Measurements from ENCODE around the gene REEP1. TPM values are rescaled to one million over a fixed set of nuclear protein-coding genes. Genes with fewer than 3 reads are reported as not detected.

The REEP1 gene
- total RNA-seq, 1 experiment from 2014 or later = 0.23 TPM

DNA sequence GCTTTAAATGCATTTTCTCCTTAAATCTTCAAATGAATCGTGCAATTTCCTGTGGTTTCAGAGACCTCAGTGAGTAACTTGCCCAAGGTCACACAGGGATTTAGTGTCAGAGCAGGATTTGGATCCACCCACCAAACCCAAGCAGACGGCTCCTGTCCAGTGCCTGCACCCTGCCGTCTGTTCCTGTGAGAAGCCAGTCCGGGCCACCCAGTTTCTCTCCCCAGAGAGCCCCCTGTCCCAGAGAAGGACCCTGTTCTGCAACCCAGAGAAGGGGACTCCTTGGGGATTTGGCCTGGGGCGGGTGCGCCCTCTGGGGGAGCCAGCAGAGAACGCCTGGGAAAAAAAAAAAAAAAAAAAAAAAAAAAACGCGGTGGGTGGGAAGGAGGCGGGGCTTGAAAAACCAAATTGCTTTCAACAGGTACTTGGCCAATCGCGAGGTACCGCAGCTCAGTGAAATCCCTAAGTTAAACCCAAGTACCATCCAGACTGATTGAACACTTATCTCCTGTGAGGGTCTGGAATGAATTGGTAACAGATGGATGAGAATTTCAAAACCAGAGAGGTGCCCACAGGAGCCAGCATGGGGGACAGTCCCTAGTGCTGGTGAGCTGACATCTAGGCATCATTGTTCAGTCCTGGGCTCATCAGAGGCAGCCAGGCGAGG lies 30.9 kb upstream of the REEP1 start:
- TF ChIP-seq POLR2AphosphoS5 (IDR thresholded peaks at IDR 0.05; ENCODE audit: low read depth, low read length) = no peak
- no peak for TF ChIP-seq SIN3A (IDR thresholded peaks at IDR 0.05; ENCODE audit: borderline replicate concordance, insufficient read depth, low read depth, low read length)
- no peak for TF ChIP-seq REST (IDR thresholded peaks at IDR 0.05; ENCODE audit: insufficient read depth in 1 of 2, low read depth in 2 of 2, low read length in 1 of 2)
- TF ChIP-seq, protein P1, sequence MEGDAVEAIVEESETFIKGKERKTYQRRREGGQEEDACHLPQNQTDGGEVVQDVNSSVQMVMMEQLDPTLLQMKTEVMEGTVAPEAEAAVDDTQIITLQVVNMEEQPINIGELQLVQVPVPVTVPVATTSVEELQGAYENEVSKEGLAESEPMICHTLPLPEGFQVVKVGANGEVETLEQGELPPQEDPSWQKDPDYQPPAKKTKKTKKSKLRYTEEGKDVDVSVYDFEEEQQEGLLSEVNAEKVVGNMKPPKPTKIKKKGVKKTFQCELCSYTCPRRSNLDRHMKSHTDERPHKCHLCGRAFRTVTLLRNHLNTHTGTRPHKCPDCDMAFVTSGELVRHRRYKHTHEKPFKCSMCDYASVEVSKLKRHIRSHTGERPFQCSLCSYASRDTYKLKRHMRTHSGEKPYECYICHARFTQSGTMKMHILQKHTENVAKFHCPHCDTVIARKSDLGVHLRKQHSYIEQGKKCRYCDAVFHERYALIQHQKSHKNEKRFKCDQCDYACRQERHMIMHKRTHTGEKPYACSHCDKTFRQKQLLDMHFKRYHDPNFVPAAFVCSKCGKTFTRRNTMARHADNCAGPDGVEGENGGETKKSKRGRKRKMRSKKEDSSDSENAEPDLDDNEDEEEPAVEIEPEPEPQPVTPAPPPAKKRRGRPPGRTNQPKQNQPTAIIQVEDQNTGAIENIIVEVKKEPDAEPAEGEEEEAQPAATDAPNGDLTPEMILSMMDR (IDR thresholded peaks at IDR 0.05) = peak; percentile 83
- TF ChIP-seq TCF7L2 (IDR thresholded peaks at IDR 0.05; ENCODE audit: low read depth, low read length) = no peak
- POLR2A ChIA-PET = no interaction called here
- BruUV-seq (replicated peaks) = no TSS peak
- Histone ChIP-seq H3K4me1 (ENCODE audit: control insufficient read depth, insufficient read depth, low read length) (peaks cover 4% of the 10 kb centered on the region; the same call in 1 of the 2 replicates), H3K9me3 (ENCODE audit: control insufficient read depth, insufficient read depth, low read depth, low read length) (no peaks in the 10 kb centered on the region), H3K36me3 (ENCODE audit: control insufficient read depth, insufficient read depth, low read length) (no peaks in the 10 kb centered on the region), H3K27ac (ENCODE audit: low read length) (no peak overlapping the region), H3K4me3 (ENCODE audit: low read depth in 2 of 2, low read length in 2 of 2) (no peak overlapping the region), H3K27me3 (ENCODE audit: control insufficient read depth, insufficient read depth, low read length) (no peaks in the 10 kb centered on the region)
- CTCF ChIA-PET = interaction anchor here (0.5 to 1.4 kb wide), 2 partner anchors 70 to 111 kb away, joined by 3 read pairs; no protein-coding TSS in a partner anchor
- in situ Hi-C loops (cut with HindIII; ENCODE audit: low pct_unique_long_range_greater_than_20kb, low sequenced_read_pairs) = no loop called here
- DNase-seq (ENCODE audit: low read depth, low spot score) (peak; percentile 8), ATAC-seq (0 out of 2 replicates have a peak, but pooled peaks have one; percentile 17)
- intact Hi-C loops (cut with micrococcal nuclease; ENCODE audit: unreplicated experiment) = no loop called here

DNA sequence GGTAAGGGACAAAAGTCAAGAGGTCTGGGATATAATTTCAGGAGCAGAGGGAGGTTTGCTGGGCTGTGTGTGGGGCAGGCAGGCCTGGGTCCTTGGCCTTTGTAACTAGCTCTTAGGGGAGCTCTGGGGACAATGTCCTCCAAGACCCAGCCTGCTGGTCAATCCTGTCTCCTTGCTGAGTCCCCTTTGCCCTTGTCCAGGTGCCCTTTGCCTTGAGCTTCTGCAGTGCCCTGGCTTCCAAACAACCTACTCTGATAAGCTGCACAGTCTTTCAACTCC lies 30.0 kb upstream of the REEP1 start:
- TF ChIP-seq, protein P1 (IDR thresholded peaks at IDR 0.05) = no peak
- TF ChIP-seq TCF7L2 (IDR thresholded peaks at IDR 0.05; ENCODE audit: low read depth, low read length) (no peak), POLR2AphosphoS5 (IDR thresholded peaks at IDR 0.05; ENCODE audit: low read depth, low read length) (no peak), SIN3A (IDR thresholded peaks at IDR 0.05; ENCODE audit: borderline replicate concordance, insufficient read depth, low read depth, low read length) (no peak), REST (IDR thresholded peaks at IDR 0.05; ENCODE audit: insufficient read depth in 1 of 2, low read depth in 2 of 2, low read length in 1 of 2) (no peak)
- Histone ChIP-seq H3K27me3 (ENCODE audit: control insufficient read depth, insufficient read depth, low read length) (no peaks in the 10 kb centered on the region), H3K4me1 (ENCODE audit: control insufficient read depth, insufficient read depth, low read length) (peaks cover 4% of the 10 kb centered on the region; the same call in 1 of the 2 replicates), H3K36me3 (ENCODE audit: control insufficient read depth, insufficient read depth, low read length) (no peaks in the 10 kb centered on the region), H3K27ac (ENCODE audit: low read length) (no peak overlapping the region), H3K4me3 (ENCODE audit: low read depth in 2 of 2, low read length in 2 of 2) (no peak overlapping the region), H3K9me3 (ENCODE audit: control insufficient read depth, insufficient read depth, low read depth, low read length) (no peaks in the 10 kb centered on the region)
- intact Hi-C loops (cut with micrococcal nuclease; ENCODE audit: unreplicated experiment) = no loop called here
- ATAC-seq (no peak), DNase-seq (ENCODE audit: low read depth, low spot score) (no peak)
- no TSS peak for BruUV-seq (replicated peaks)
- CTCF ChIA-PET = interaction anchor here (1.4 kb wide), 1 partner anchor 69 kb away, joined by 3 read pairs; no protein-coding TSS in a partner anchor
- POLR2A ChIA-PET = no interaction called here
- in situ Hi-C loops (cut with HindIII; ENCODE audit: low pct_unique_long_range_greater_than_20kb, low sequenced_read_pairs) = no loop called here

Measured in Panc1 (cell line).